Measurements from ENCODE around the gene ATIC.

The ATIC gene

DNA sequence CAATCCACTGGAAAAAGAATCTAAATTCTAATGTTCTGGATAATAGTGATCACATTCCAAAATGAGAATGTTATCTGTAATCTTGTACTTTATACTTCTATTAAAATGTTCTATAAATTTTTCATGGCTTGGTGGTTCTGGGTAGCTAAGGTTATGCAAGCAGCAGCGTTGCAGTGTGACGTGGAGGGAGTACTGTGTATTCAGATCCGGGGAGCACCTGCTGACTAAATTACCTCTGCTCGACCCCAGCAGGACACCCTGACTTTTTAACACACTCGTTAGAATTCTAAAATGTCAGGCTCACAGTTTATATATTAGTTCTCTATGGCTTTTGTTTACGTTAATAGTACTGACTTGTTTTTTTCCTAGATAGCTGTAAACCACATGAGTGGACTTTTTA, 13.0 kb downstream of the ATIC start:
- Histone ChIP-seq H3K9me3 (ENCODE audit: low read length) (no peaks in the 10 kb centered on the region), H3K36me3 (ENCODE audit: insufficient read depth, low read length) (peaks cover 8% of the 10 kb centered on the region), H3K4me1 (ENCODE audit: insufficient read depth, low read length) (no peaks in the 10 kb centered on the region), H3K4me3 (ENCODE audit: low read length) (no peak overlapping the region), H3K27me3 (ENCODE audit: insufficient read depth, low read length) (no peaks in the 10 kb centered on the region), H2AFZ (ENCODE audit: low read depth, low read length) (no peak overlapping the region)

DNA sequence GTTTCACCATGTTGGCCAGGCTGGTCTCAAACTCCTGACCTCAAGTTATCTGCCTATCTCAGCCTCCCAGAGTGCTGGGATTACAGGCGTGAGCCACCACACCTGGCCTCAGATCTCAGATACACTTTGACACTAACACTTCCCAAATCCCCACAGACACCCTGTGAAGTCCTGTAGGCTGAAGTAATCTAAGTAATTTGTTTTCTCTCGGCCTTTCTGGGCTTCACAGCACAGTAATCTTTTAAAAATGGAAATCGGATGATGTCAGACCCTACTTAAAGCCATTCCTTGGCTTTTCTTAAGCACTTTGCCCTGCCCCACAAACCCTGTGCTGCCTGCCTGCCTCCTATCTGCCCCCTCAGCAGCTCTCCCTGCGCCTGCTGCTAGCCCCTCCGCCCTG, 16.2 kb downstream of the ATIC start:
- Histone ChIP-seq H3K4me3 (ENCODE audit: low read length) (no peak overlapping the region), H3K27me3 (ENCODE audit: insufficient read depth, low read length) (no peaks in the 10 kb centered on the region), H3K9me3 (ENCODE audit: low read length) (no peaks in the 10 kb centered on the region), H3K4me1 (ENCODE audit: insufficient read depth, low read length) (no peaks in the 10 kb centered on the region), H3K36me3 (ENCODE audit: insufficient read depth, low read length) (peaks cover 6% of the 10 kb centered on the region), H2AFZ (ENCODE audit: low read depth, low read length) (no peak overlapping the region)

DNA sequence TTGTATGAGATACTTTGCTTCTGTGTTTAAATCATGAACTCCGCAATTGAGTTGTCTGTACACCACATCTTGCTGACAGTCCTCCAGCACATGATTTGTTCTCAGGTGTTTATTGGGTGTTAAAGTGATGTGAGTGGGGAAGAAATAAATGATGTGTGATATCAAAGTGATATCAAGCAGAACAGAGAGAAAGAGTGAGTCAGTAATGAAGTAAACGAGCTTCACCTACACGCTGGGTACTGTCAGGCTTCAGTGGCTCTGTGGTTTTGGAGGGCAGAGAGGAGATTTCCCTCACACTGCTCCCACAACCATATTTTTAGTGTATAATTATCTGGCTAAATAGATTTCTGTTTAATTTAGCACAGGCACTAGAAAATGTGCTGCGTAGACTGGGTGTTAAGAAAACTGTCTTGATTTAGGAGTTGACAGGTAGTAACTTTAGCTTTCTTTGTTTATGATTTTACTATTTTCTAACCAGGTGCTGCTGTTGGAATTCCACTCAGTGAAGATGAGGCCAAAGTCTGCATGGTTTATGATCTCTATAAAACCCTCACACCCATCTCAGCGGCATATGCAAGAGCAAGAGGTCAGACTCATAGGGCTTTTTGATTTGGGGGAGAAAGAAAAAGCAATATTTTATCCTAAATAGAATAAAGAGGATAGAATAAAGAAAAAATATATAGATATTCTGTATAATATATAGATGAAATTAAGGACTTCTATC, 21.2 kb downstream of the ATIC start:
- no peak overlapping the region for H3K4me3 ChIP-seq (ENCODE audit: low read length)
- H3K4me1 ChIP-seq (ENCODE audit: insufficient read depth, low read length): no peaks in the 10 kb centered on the region
- no peak overlapping the region for H2AFZ ChIP-seq (ENCODE audit: low read depth, low read length)
- peaks cover 2% of the 10 kb centered on the region for H3K36me3 ChIP-seq (ENCODE audit: insufficient read depth, low read length)
- no peaks in the 10 kb centered on the region for H3K9me3 ChIP-seq (ENCODE audit: low read length)
- no peaks in the 10 kb centered on the region for H3K27me3 ChIP-seq (ENCODE audit: insufficient read depth, low read length)

DNA sequence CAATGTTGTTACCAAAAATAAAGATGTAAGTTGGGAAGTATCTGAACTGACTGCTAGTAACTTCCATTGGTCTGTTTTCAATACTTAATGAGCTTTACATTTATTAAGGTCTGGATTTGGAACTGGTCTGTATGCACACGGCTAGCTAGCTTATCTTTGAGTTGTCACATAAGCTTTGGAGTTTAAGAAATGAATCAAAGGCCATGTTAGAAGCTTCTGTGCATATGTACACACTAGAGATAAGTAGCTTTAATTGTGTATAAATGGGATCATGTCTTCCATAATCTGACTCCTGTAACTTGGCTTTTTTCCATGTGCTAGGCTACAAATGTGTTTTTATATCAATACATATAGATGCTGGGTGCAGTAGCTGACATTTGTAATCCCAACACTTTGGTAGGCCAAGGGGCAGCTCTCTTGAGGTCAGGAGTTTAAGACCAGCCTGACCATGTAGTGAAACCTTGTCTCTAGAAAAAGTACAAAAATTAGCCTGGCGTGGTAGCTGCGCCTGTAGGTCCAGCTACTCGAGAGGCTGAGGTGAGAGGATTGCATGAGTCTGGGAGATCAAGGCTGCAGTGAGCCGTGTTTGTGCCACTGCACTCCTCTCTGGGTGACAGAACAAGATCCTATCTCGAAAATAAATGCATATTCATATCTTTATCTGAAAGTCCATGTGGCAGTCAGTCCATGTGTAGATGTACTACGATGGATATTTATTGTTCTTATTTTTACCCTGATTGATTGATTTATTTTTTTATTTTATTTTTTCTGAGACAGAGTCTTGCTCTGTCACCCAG, 27.2 kb downstream of the ATIC start:
- Histone ChIP-seq H3K4me1 (ENCODE audit: insufficient read depth, low read length) (no peaks in the 10 kb centered on the region), H3K36me3 (ENCODE audit: insufficient read depth, low read length) (peaks cover 2% of the 10 kb centered on the region), H3K9me3 (ENCODE audit: low read length) (no peaks in the 10 kb centered on the region), H2AFZ (ENCODE audit: low read depth, low read length) (no peak overlapping the region), H3K27me3 (ENCODE audit: insufficient read depth, low read length) (no peaks in the 10 kb centered on the region), H3K4me3 (ENCODE audit: low read length) (no peak overlapping the region)

DNA sequence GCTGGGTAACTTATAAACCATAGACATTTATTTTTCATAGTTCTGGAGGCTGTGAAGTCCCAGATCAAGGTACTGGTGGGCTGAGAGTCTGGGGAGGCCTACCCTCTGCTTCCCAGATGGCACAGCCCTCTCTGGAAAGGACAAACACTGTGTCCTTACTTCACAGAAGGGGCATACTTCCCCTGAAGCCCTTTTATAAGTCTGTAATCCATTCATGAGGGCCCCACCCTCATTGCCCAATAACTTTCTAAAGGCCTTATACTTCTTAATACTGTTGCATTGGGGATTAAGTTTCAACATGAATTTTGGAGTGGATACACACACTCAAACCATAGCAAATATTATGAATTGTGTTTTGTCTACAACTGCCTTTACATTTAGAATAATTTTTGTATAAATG, 36.0 kb downstream of the ATIC start:
- no peaks in the 10 kb centered on the region for H3K36me3 ChIP-seq (ENCODE audit: insufficient read depth, low read length)
- no peaks in the 10 kb centered on the region for H3K9me3 ChIP-seq (ENCODE audit: low read length)
- H2AFZ ChIP-seq (ENCODE audit: low read depth, low read length): no peak overlapping the region
- H3K4me1 ChIP-seq (ENCODE audit: insufficient read depth, low read length): no peaks in the 10 kb centered on the region
- H3K4me3 ChIP-seq (ENCODE audit: low read length): no peak overlapping the region
- no peaks in the 10 kb centered on the region for H3K27me3 ChIP-seq (ENCODE audit: insufficient read depth, low read length)

DNA sequence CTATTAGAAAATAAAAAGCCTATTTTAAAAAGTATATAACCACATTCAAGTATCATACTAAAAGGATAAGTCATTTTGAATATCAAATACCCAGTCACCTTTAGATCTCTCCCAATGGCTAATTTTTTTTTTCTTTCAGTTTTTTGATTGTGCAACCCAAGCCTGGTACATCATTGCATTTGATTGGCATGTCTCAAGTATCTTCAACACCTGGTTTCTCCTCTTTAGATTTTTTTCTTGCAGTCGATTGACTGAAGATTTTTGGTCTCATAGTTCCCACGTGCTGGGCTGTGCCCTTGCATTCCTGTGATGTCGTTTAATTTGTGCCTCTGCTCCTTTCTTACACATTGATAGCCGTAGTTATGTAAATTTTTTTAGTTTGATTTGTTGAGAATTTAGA, 40.7 kb downstream of the ATIC start:
- H2AFZ ChIP-seq (ENCODE audit: low read depth, low read length): no peak overlapping the region
- H3K4me1 ChIP-seq (ENCODE audit: insufficient read depth, low read length): no peaks in the 10 kb centered on the region
- H3K36me3 ChIP-seq (ENCODE audit: insufficient read depth, low read length): no peaks in the 10 kb centered on the region
- no peaks in the 10 kb centered on the region for H3K27me3 ChIP-seq (ENCODE audit: insufficient read depth, low read length)
- no peak overlapping the region for H3K4me3 ChIP-seq (ENCODE audit: low read length)
- no peaks in the 10 kb centered on the region for H3K9me3 ChIP-seq (ENCODE audit: low read length)

DNA sequence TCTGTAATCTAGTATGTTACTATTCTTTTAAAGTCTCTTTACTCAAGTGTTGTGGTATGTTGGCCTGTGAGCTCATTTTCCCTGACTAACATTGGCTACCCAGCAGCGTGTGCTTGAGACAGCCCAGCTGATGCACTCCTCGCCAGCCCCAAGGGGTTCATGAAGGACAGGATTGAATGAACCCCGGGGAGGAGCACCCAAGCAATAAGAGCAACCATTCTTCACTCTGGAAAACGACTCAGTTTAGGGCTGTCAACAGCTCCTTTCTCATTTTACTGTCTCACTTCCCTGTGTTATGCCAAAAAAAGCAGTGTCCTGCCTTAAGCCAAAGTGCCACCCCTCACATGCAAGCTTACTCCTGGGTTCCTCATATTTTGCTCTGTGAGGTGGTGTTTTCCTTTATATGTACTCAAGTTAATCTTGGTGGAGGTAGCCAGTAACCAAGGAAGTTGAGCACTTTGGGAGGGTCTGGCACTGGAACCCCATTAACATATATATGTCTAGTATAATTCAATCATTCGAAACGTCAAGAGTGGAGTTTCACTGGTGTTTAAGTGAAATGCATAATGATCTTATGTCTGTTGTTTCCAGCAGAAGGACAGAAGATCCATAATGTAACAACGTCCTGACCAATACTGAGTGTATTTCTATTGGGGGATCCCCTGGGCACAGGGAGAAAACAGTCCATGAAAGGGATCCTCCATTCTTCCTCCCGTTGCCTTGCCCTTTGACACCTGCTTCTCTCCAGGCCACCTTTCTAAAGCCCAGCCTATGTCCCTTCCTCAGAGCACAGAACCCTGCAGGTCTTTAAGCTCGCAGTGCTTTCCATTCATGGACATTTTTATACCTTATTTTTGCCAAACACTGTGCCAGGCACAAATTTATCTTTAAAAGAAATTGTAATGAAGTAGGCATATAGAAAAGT, 43.2 kb downstream of the ATIC start:
- Histone ChIP-seq H3K27me3 (ENCODE audit: insufficient read depth, low read length) (no peaks in the 10 kb centered on the region), H3K9me3 (ENCODE audit: low read length) (no peaks in the 10 kb centered on the region), H3K4me3 (ENCODE audit: low read length) (no peak overlapping the region), H3K36me3 (ENCODE audit: insufficient read depth, low read length) (no peaks in the 10 kb centered on the region), H2AFZ (ENCODE audit: low read depth, low read length) (no peak overlapping the region), H3K4me1 (ENCODE audit: insufficient read depth, low read length) (no peaks in the 10 kb centered on the region)

DNA sequence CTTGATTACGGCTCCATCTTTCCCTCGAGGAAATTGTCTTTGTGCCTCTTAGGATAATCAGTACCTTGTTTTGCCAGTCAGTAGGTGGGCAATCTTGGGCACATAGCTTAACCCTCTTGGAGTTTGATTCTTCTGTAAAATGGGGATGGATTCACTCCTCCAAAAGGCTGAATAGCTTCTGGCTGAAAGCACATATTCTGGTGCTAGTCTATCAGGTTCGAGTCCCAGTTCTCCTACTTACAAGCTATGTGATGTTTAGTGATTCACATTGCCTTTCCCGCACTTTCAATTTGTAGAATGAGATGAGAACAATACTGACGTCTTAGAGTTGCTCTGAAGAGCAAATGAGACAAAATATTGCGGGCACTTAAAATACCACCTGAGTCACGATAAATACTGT, 43.9 kb downstream of the ATIC start:
- H2AFZ ChIP-seq (ENCODE audit: low read depth, low read length): no peak overlapping the region

DNA sequence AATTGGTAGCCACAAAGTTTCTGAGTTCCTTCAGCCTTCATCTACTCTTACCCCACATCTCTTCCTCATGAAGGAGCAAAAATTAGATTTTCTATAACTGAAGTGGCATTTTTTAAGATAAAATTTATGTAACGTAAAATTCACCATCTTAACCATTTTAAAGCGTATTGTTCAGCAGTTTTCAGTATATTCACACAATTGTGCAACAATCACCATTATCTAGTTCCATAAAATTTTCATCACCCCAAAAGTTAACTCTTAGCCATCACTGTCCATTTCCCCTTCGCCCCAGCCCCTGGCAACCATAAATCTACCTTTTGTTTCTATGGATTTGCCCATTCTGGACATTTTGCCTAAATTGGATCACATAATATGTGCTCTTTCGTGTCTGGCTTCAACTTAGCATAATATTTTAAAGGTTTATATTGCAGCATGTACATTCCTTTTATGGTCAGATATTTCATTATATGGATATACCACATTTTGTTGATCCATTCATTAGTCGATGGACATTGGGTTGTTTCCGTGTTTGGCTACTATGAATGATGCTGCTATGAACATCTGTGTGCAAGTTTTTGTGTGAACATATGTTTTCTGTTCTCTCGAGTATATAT, 44.6 kb downstream of the ATIC start:
- Histone ChIP-seq H3K27me3 (ENCODE audit: insufficient read depth, low read length) (no peaks in the 10 kb centered on the region), H3K4me3 (ENCODE audit: low read length) (no peak overlapping the region), H3K36me3 (ENCODE audit: insufficient read depth, low read length) (no peaks in the 10 kb centered on the region), H3K9me3 (ENCODE audit: low read length) (no peaks in the 10 kb centered on the region), H3K4me1 (ENCODE audit: insufficient read depth, low read length) (no peaks in the 10 kb centered on the region), H2AFZ (ENCODE audit: low read depth, low read length) (no peak overlapping the region)

More for the DNA sequence above, 43.9 kb downstream of the ATIC start:
- H3K4me3 ChIP-seq (ENCODE audit: low read length): no peak overlapping the region
- H3K9me3 ChIP-seq (ENCODE audit: low read length): no peaks in the 10 kb centered on the region
- H3K27me3 ChIP-seq (ENCODE audit: insufficient read depth, low read length): no peaks in the 10 kb centered on the region
- no peaks in the 10 kb centered on the region for H3K36me3 ChIP-seq (ENCODE audit: insufficient read depth, low read length)
- no peaks in the 10 kb centered on the region for H3K4me1 ChIP-seq (ENCODE audit: insufficient read depth, low read length)

DNA sequence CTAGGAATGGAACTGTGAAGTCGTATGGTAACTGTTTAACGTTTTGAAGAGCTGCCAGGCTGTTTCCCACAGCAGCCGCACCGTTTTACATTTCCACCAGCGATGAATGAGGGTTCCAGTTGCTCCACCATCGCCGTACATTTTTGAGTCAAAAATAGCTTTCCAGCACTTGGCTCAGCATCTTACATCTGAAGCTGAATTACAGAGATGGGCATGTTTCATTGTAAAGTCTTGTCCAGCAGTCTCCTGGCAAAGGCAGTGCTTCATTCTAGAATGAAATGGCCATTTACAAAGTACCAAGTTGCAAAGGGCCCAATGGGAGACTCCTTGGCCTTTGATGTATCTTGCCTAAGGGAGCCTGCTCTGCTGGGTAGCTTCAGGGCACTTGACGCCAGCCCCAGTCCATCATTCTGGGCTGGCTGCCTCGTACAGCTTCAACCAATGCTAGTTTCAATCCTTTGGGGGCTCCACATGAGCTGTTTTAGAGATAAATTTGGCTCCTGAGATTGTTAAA, 45.1 kb downstream of the ATIC start:
- H2AFZ ChIP-seq (ENCODE audit: low read depth, low read length): no peak overlapping the region
- no peaks in the 10 kb centered on the region for H3K27me3 ChIP-seq (ENCODE audit: insufficient read depth, low read length)
- peaks cover 2% of the 10 kb centered on the region for H3K36me3 ChIP-seq (ENCODE audit: insufficient read depth, low read length)
- H3K4me3 ChIP-seq (ENCODE audit: low read length): no peak overlapping the region
- no peaks in the 10 kb centered on the region for H3K9me3 ChIP-seq (ENCODE audit: low read length)
- no peaks in the 10 kb centered on the region for H3K4me1 ChIP-seq (ENCODE audit: insufficient read depth, low read length)

DNA sequence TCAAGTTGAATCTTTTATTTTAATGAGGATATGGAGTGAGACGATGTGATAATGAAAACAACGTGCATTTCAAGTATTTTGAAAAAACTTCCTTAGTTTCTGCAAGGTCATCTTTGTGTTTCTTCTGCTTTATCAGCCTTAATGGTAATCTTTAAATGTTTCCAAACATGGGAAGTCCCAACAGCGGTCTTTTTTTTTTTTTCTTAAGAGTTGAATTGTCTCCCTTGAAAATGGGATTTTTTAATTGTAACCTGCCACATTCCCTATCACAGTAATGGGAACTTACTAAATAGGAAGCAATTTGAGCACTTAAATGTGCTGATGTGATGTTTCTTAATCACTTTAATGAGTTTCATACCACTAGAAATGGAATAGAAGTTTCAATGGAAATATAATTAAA, 45.8 kb downstream of the ATIC start:
- Histone ChIP-seq H3K4me3 (ENCODE audit: low read length) (no peak overlapping the region), H3K4me1 (ENCODE audit: insufficient read depth, low read length) (no peaks in the 10 kb centered on the region), H2AFZ (ENCODE audit: low read depth, low read length) (no peak overlapping the region), H3K9me3 (ENCODE audit: low read length) (peaks cover 1% of the 10 kb centered on the region), H3K36me3 (ENCODE audit: insufficient read depth, low read length) (peaks cover 7% of the 10 kb centered on the region), H3K27me3 (ENCODE audit: insufficient read depth, low read length) (no peaks in the 10 kb centered on the region)

DNA sequence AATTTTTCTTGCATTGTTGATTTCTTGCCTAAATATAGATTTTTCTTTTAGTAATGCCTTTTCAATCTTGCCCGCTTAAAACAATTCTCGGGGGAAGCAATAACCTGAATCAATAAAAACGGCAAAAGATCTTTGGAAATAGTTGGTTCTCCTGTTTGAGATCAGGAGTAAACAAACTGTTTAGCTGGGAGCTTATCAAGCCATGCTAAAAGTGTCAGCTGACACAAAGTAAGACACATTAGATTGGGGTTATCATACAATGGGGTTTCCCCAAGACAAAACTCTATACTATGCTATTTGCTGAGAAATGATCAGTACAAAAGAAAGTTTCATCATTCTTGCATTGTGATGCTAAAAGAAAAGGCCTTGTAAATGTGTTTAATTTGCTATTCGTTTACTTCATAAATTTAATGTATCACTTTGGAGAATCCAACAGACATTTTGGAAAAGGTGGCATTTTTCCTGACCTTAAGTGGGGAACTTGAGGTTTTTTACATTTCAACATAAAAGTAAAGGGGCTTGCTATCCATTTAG, 46.5 kb downstream of the ATIC start:
- Histone ChIP-seq H3K36me3 (ENCODE audit: insufficient read depth, low read length) (peaks cover 12% of the 10 kb centered on the region), H2AFZ (ENCODE audit: low read depth, low read length) (no peak overlapping the region), H3K9me3 (ENCODE audit: low read length) (peaks cover 2% of the 10 kb centered on the region), H3K4me1 (ENCODE audit: insufficient read depth, low read length) (no peaks in the 10 kb centered on the region), H3K27me3 (ENCODE audit: insufficient read depth, low read length) (no peaks in the 10 kb centered on the region), H3K4me3 (ENCODE audit: low read length) (no peak overlapping the region)
